Spleen (tissue), 3 donors: Measurements from ENCODE around the gene ECD.

Experiments used
- POLR2A ChIP-seq, 3 donors: fragments of 450-650 bp; IDR thresholded peaks; one replicate each; pipeline ENCODE4 v1.5.1; 2017; ENCODE audit warnings: antibody characterized with exemption in 3 of 3, mild to moderate bottlenecking in 1 of 3
- POLR2AphosphoS5 ChIP-seq, 3 donors: sonication (generic); formaldehyde crosslinking; IDR thresholded peaks; one replicate each; pipeline ENCODE4 v1.5.1; 2017; ENCODE audit warnings: antibody characterized with exemption in 3 of 3

- no peak for TF ChIP-seq POLR2A (IDR thresholded peaks at IDR 0.05)
- no peak for TF ChIP-seq POLR2AphosphoS5 (IDR thresholded peaks at IDR 0.05)
These were observed 83.6 kb downstream of the ECD start for GRCh38 chr10:73084209-73084608.
